HG03469 (cell line): ENCODE results near the gene PDE4D.

Experiments
- ATAC-seq: cut with Tn5 transposase; IDR thresholded peaks from one replicate; pipeline ENCODE4 v1.9.1; 2021; ENCODE audit warnings: mild to moderate bottlenecking, moderate library complexity, moderate number of reproducible peaks; ENCODE audit not compliant: unreplicated experiment

PDE4D gene

GRCh38 chr5:59354274-59354673 is 539.3 kb downstream of the PDE4D start:
- no peak for ATAC-seq

- ATAC-seq: no peak
Observed at GRCh38 chr5:59351076-59351794, 542.3 kb downstream of the PDE4D start.

DNA sequence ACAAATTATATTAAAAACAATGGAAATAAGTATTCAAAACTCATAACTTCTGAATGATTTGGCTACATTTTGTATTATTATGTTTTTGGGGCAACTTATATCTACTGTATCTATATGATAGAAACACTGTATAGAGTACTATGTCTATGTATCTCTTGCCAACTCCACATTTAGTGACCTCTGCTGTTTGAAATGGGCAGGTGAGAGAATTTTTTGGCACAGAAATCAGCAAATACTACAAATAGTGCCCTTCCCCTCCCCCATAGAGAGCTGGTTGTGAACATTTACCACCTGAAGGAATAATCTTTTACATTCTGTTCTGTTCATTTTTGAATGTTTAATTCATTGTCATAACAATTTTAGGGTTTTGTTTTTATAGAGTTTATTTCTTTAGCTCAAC is 545.3 kb downstream of the PDE4D start:
- no peak for ATAC-seq

GRCh38 chr5:59346982-59347381 is 546.5 kb downstream of the PDE4D start:
- ATAC-seq: no peak

GRCh38 chr5:59346514-59346913 is 547.0 kb downstream of the PDE4D start:
- no peak for ATAC-seq

DNA sequence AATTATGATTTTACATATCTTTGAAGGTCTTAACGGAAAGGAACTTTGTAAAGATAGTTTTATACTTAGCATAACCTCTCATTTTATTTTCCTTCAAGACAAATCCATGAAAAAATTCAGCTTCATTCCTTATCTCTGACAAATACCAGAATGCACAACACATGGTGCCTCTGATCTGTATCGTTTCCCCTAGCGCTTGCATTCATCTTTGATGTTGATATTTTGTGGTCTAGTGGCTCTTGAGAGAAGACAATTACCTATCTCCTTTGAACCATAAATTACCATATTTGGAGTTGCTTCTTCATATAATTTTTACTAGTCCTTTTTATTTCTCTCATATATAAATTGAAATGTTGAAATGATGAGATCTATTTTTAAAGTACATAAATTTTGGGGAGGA is 551.3 kb downstream of the PDE4D start:
- ATAC-seq: no peak

GRCh38 chr5:59341760-59342159 is 551.8 kb downstream of the PDE4D start:
- no peak for ATAC-seq

DNA sequence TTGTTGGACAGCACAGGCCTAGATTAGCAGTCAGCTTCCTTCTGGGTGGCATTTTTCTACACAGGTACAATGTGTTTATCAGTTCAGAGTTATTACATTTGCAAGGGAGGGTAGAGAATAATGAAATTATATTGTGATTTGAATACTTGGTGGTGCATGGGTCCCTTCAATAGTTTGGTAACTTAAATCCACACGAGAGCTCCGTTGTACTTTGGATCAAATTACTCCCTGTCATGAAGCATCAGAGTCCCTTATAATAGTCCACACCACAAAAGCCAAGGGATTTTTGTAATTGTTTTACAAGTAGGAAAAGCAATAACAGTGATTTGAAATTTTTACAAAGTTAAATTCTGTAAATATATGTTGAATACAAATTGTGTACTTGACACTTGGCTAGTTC is 552.4 kb downstream of the PDE4D start:
- ATAC-seq: no peak

DNA sequence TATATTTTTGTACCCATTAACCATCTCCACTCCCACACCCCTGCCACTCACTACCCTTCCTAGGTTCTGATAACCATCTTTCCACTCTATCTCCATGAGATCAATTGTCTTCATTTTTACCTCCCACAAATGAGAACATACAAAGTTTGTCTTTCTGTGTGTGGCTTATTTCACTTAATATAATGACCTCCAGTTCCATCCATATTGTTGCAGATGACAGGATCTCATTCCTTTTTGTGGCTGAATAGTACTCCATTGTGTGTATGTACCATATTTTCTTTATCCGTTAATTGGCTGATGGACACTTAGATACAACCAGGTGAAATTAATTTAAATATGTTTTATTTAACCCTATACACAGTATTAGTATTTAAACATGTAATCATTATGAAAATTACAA is 552.9 kb downstream of the PDE4D start:
- no peak for ATAC-seq

DNA sequence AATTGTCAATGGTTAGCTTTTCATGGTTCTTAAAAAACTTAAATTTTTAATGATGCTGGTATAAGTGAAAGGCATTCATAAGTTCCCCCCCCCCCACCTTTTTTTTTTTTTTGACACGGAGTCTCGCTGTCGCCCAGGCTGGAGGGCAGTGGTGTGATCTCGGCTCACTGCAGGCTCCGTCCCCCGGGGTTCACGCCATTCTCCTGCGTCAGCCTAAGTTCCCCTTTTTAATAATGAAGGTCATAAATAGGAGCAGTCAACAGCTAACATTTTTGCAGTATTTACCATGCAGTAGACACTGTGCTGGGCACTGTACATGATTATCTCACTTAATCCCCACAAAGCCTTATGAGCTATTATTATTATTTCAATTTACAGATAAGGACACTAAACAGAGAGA is 556.3 kb downstream of the PDE4D start:
- ATAC-seq: no peak

DNA sequence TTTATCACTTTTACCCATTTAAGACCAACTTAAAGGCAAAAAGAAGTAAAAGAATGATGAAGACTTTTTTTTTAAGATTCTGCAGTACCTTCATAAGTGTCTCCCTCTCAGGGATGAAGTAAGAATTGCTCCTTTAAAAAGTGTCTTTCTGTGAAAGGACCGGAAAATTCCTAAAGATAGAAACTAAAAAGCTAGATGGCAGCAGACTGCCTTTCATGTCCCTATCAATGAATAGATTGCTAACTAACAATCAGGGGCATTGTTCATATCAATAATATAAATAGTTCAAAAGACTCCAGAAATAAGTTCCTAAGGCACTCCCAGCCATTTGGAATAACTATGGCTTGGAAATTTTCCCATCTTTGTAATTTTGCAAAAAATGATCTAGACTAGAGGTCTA is 558.0 kb downstream of the PDE4D start:
- no peak for ATAC-seq

DNA sequence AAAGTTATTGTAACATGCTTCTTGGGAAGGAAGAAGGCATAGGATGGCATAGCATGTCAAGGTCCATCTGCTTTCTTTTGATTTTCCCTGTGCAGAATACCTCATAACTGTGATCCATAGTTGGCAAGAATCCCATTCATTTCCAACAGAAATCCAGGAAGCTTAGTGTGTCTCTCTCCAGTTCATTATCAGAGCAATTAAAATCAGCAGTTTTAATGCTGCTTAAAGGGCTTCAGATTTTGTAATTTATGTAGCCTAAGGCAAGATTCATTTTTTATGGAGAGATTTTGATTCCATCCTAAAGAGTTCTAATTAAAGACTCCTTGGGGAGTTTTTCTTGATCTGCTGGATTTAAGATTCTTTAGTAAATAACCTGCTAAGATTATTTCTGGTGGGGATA is 560.1 kb downstream of the PDE4D start:
- ATAC-seq: no peak

DNA sequence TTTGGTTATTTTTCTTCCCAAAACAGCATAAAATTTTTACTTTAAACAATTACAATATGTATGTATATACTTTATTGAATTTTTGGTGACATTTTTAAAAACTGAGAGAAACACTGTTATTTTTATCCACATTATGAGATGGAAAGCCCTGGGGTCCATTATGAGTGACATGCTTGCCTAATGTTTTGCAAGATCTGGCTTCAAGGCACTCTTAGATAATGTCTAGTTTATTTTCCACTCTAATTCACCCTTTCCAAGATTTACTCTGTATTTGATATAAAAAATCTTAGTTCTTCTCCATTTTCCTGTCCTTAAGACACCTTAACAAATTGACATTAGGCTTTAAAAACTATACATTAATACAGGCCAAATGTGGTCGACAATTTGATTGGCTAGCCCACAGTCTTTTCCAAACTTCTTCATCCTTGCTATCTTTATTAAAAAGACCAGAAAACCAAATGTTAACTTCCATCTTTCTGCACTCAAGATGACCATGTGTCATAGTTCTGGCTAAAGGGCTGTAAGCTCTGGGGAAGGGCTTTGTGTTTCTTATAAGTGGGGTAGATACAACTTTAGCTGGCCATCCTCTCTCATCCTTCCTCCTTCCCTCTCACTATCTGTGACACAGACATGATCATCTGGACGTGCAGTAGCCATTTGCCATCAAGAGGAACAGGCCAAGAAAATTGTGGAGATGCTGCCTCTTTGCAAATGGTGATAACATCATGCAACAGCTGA is 561.1 kb downstream of the PDE4D start:
- no peak for ATAC-seq

- no peak for ATAC-seq
Observed at GRCh38 chr5:59330680-59331079, 562.8 kb downstream of the PDE4D start.

DNA sequence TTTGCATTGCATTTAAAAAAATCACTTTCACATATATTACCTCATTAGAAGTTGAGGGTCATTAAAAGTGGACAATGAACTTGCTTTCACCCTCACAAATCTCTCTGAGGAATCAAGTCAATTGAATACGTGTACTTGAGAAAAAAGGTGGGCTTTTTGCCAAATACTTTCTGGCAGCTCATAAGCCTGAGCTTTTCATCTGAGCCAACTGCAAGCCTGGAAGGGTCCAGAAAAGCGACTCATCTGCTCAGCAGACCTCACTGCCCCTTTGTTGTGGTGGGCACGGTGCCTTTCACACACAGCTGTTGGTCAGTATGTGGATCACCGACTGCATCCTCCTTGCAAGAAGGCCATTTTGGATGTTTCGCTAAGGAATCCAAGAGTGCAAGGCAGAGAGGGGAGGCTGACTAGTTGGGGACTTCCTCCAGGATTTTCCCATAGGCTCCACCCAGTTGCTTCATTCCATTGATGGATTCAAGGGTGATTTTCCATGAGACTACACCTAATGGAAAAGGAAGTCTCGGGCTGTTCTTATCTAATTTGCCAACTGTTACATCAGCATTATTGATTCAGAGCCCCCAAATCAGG is 564.7 kb downstream of the PDE4D start:
- ATAC-seq: no peak

DNA sequence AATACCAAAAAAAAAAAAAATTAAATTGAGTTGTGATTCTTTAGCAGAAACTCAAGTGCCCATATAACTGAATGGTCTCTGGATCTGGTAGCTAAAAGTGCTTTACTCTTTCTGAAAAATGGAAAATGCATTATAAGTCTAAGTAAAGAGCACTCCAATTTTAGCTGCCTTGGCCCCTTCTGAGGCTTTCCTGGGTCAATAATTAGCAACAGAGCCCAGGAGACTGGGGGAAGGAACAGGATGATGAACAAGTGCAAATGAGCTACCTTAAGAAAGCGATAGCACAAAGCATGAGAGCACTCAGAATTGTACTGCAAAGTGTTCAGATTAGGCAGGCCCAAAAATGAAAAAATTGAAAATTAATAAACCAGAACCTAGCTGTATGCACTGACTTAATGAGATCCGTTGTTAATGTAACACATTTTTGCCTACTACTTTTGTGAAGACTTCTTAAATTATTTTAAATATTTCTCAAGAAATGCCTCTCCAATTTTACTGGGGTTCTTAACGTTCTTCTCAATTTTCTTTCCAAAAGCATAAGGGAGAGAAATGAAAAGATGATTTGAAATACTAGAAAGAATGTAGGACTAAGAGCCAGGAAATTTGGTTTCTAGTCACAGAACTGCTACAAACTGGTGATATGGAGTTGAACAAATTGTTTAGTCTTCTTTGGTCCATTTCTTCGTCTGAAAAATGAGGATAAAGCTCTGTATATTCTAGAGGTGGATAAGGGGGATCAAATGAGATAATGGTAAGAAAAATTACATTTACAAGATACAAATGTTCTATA is 566.1 kb downstream of the PDE4D start:
- ATAC-seq: no peak

DNA sequence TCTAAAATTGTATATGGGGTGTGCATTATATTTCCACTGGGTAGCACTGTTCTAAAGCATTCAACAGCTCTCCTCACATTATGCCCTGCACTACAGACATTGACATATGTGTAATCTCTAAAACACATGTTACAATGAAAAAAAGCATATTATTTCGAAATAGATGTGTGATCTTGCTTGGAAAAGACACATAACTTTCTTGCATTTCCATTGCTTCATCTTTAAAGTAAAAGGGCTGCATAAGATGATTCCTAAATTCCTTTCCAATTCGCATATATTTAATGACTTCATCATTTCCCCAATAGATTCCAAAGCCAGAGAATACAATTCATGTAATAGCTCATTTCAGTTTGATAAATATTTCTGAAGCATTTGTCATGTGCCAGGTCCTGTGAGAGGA is 566.9 kb downstream of the PDE4D start:
- ATAC-seq: no peak

GRCh38 chr5:59325070-59325469 is 568.5 kb downstream of the PDE4D start:
- ATAC-seq: no peak

GRCh38 chr5:59322894-59323293 is 570.6 kb downstream of the PDE4D start:
- no peak for ATAC-seq

GRCh38 chr5:59322058-59322457 is 571.5 kb downstream of the PDE4D start:
- no peak for ATAC-seq

GRCh38 chr5:59321642-59322041 is 571.9 kb downstream of the PDE4D start:
- ATAC-seq: no peak
